PFSK-1 (cell line): ENCODE data around the gene PCBP3.

Experiments
- POLR2AphosphoS5 ChIP-seq: IDR thresholded peaks from 2 replicates; pipeline ENCODE4 v1.6.1; 2012; ENCODE audit warnings: low read depth, mild to moderate bottlenecking, control low read depth, low read length, moderate library complexity
- TAF1 ChIP-seq: IDR thresholded peaks from 2 replicates; pipeline ENCODE4 v1.6.1; 2012; ENCODE audit warnings: low read length, control low read depth, borderline replicate concordance; ENCODE audit not compliant: insufficient read depth

- TF ChIP-seq TAF1 (no peak), POLR2AphosphoS5 (no peak)
These were observed 152.5 kb downstream of the PCBP3 start for GRCh38 chr21:45796003-45796402.
